Right kidney (tissue), 1 donor: ENCODE data around the gene FDX1.

Experiments
- DNase-seq: peaks from one replicate; pipeline ENCODE4 v3.0.0-alpha.2; 2016

Gene FDX1

GRCh38 chr11:110430267-110431050 lies 711 bp downstream of the FDX1 start:
- peak; percentile 77 for DNase-seq

DNA sequence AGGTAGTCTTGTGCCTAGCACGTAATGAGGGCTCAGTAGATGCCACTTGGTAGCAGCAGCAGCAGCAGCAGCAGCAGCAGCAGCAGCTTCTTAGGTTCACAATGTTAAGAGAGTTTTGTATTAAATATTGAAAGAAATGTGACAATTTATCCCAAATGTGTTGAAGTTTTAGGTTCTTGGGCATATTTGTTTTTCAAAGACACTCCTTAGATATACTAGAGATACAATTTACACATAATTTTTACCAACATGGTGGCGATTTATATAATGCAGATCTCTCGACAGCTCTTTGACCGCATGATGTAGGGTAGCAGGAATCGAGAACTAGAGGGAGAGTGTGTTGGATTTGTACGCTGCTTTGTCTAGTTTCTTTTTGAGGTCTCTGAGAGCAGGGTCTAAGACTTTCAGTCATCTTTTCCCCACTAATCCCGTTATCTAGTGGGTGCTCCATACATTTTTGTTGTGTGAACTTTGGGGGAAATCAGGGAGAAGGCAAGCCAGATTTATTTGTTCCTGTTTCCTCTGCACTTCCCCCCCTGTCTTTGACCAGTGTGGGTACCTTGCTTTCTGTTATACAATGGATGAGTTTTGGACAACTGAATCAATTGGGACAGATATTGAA lies 1.4 kb downstream of the FDX1 start:
- DNase-seq: peak; percentile 27

DNA sequence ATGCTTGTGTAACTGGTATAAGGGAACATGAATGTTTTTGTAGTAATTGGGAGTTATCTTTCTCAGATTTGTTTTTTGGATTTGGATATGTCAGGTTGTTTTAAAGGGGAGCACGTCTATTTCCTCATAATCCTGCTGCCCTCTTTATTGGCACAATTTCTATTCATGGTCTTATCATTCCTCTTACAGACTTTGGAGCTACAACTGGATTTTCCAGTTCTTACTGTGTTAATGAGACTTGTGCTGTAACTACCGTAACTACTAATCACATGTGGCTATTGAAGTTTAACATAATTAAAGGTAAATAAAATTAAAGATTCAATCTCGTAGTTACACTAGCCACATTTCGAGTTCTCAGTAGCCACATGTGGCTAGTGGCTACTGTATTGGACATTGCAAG lies 1.9 kb downstream of the FDX1 start:
- no peak for DNase-seq

GRCh38 chr11:110432713-110433392 lies 3.1 kb downstream of the FDX1 start:
- DNase-seq: no peak

- peak; percentile 36 for DNase-seq
These were observed 3.9 kb downstream of the FDX1 start for GRCh38 chr11:110433393-110434333.

- no peak for DNase-seq
These were observed 5.4 kb downstream of the FDX1 start for GRCh38 chr11:110434952-110435779.

DNA sequence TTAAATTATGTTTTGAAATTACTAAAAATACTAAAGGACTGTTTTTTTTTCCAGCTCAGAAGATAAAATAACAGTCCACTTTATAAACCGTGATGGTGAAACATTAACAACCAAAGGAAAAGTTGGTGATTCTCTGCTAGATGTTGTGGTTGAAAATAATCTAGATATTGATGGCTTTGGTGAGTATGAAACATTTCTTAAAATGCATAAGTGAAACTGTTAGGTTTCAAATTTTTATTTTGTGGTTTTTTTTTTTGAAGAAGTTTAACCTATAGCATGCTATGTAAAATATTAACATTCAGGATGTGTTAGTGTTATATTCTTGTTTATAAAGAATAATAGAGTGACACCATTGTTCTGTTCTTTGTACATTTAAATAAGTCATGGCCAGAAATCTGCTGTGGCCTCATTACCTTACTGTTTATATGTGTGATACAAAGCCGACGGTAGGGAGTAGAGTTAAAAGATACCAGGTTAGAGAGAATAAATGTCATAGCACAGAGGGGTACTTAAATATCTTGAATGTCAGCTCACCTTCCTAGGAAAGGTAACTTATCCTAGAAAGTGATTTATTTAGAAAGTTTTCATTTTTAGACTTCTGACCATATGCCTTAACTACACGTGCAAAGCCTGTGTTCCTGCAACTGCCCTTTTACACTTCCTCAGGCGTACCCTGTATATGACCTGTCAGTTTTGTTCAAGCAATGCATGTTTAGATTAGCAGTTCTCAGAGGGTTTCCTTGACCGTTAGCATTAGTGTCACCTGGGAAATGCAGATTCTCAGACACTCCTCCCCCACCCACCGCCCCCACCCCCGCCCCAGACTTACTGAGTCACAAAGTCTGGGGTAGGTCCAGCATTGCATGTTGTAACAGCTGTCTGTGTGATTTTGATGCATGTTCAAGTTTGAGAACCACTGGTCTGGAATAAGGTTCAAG lies 6.3 kb downstream of the FDX1 start:
- no peak for DNase-seq

DNA sequence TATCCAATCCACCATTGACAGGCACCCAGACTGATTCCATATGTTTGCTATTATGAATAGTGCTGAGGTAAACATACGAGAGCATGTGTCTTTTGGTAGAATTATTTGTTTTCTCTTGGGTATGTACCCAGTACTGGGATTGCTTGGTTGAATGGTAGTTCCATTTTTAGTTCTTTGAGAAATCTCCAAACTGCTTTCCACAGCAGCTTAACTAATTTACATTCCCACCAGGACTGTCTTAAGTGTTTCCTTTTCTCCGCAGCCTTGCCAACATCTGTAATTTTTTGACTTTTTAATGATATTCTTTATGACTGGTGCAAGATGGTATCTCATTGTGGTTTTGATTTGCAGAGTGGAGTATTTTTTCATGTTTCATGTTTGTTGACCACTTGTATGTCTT lies 8.3 kb downstream of the FDX1 start:
- DNase-seq: no peak

GRCh38 chr11:110445437-110445836 lies 15.7 kb downstream of the FDX1 start:
- DNase-seq: no peak

DNA sequence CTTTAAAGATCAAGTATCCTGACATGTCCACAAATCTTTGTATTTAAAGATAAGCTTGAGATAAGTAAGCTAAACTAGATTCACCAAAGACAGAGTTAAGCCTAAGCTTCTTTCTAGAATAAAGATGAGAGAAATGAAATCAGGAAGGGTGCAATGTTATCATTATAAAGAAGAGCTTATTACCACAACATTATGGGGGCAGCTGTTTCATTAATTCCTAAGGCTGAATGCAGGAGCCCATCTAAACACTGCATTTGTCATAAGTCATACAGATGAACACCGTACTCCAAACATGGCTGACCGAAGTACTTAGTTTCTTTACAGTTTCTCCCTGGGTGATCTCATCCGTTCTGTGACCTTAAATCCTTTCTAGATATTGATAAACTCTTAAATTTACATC lies 16.3 kb downstream of the FDX1 start:
- DNase-seq: no peak

- no peak for DNase-seq
These were observed 16.8 kb downstream of the FDX1 start for GRCh38 chr11:110446594-110446993.

DNA sequence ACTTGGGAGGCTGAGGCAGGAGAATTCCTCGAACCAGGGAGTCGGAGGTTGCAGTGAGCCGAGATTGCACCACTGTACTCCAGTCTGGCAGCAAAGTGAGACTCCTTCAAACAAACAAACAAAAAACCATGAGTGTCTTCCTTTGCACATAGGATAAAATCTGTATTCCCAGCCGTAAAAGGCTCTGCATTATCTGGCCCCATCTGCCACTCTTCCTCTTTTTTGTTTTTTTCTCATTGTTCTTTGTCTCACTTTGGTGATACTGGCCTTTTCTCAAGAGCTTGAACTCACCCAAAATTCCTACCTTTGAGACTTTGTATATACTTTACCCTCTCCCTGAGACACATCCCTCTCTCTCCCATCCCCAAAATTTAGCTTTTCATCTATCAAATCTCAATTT lies 17.6 kb downstream of the FDX1 start:
- no peak for DNase-seq

- no peak for DNase-seq
These were observed 18.4 kb downstream of the FDX1 start for GRCh38 chr11:110447897-110448745.

DNA sequence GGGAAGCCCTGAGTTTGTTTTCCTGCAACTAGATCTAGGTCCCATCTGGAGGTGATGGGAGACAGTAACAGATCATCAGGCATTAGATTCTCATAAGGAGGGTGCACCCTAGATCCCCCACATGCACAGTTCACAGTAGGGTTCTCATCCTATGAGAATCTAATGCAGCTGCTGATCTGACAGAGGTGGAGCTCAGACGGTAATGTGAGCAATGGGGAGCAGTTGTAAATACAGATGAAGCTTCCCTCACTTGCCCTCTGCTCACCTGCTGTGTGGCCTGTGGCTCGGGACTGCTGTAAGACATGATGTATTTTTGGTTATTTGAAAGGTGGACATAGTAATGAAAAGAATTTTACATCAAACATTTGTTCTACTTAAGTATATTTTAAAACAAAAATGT lies 20.5 kb downstream of the FDX1 start:
- DNase-seq: no peak

- DNase-seq: no peak
These were observed 23.0 kb downstream of the FDX1 start for GRCh38 chr11:110452720-110453119.

- no peak for DNase-seq
These were observed 24.1 kb downstream of the FDX1 start for GRCh38 chr11:110453684-110454354.

DNA sequence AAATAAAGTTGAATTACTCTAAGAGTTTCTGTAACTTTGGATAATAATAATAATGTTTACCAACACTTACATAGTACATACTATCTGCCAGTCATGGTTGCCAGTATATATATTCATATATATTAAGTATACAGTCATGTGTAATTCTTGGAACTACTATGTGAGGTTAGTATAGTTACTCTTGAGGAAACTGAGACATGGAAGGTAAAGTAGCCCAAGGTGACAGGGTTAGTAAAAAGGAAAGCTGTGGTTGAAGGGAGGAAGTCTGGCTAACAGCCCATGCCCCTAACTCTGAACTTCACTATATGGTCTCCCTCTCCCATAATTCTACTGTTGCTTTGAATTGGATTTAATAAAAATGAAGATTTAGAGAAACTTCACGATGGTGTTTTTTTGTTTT lies 24.9 kb downstream of the FDX1 start:
- DNase-seq: no peak

DNA sequence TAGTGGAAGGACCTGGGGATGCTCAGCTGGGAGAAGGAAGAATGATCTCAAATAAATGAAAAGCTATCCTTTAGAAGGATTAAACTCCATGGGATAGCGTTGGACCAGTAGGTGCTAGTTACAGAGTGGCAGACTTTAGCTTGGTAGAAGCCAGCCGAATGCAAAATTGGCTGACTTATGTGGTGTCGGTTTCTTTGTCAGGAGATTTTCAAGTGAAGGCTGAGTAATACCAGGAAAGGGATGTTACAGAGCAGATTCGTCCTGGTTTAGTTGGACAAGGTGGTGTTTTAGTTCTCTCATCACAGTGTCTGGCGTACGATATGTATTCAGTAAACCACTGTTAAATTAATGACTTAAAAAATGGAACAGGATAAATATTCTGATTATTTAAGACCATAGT lies 26.0 kb downstream of the FDX1 start:
- no peak for DNase-seq

- peak; percentile 20 for DNase-seq
These were observed 33.4 kb downstream of the FDX1 start for GRCh38 chr11:110463153-110463552.
